Endothelial cell of umbilical vein (primary cell): ENCODE measurements around the gene SRGAP3. TPM values are rescaled to one million over a fixed set of nuclear protein-coding genes. Genes with fewer than 3 reads are reported as not detected.

Experiments used
- BruUV-seq: library from RNA; stranded (reverse); fragments of 400-500 nt; replicated peaks from 2 replicates; lab custom pipeline; 2021; lab: Mats Ljungman, UMichigan
- CTCF ChIA-PET: fragments of 300-600, 350-600 bp; sonication (Branson Sonifier 250); formaldehyde crosslinking; loops from one replicate; lab custom pipeline; 2021; ENCODE audit warnings: antibody characterized with exemption, inconsistent platforms; lab: Charles Lee
- POLR2A ChIA-PET: fragments of 300-600, 350-600 bp; sonication (Branson Sonifier 250); formaldehyde crosslinking; loops from one replicate; lab custom pipeline; 2021; ENCODE audit warnings: antibody characterized with exemption, inconsistent platforms; lab: Charles Lee
- DNase-seq: peaks from one replicate; pipeline ENCODE4 v3.0.0-alpha.2; 2011; ENCODE audit warnings: low read depth, low spot score
- FAIRE-seq: peaks from 2 replicates; lab custom pipeline; 2011; peaks lifted over from hg19 to GRCh38; lab: Jason Lieb, UNC
- H2AFZ ChIP-seq: 2 replicates; pipeline ENCODE4 v1.6.0; 2012; ENCODE audit warnings: low read depth, low read length, control low read depth, inconsistent platforms
- H3K27ac ChIP-seq: 2 replicates; pipeline ENCODE4 v1.5.1; 2011; ENCODE audit warnings: low read depth, mild to moderate bottlenecking, control low read depth, low read length, moderate library complexity; ENCODE audit not compliant: insufficient read depth
- H3K27me3 ChIP-seq, 2 experiments: 2 replicates each; pipeline versions ENCODE4 v1.6.0 to v1.6.1; 2011; ENCODE audit warnings: low read length in 2 of 2, mixed read lengths in 1 of 2; ENCODE audit not compliant: control insufficient read depth in 2 of 2, insufficient read depth in 2 of 2
- H3K36me3 ChIP-seq, 2 experiments: 2 replicates in 1 of 2; 3 replicates in 1 of 2; pipeline ENCODE4 v1.5.1; 2011; ENCODE audit warnings: low read length in 2 of 2, mild to moderate bottlenecking in 1 of 2, moderate library complexity in 1 of 2; ENCODE audit not compliant: control insufficient read depth in 2 of 2, insufficient read depth in 2 of 2; ENCODE audit errors: extremely low read depth in 1 of 2
- H3K4me1 ChIP-seq: 3 replicates; pipeline ENCODE4 v1.5.1; 2011; ENCODE audit warnings: mild to moderate bottlenecking, low read length; ENCODE audit not compliant: control insufficient read depth, insufficient read depth; ENCODE audit errors: extremely low read depth
- H3K4me2 ChIP-seq: 2 replicates; pipeline ENCODE4 v1.6.1; 2011; ENCODE audit warnings: low read length, control low read depth, mixed read lengths; ENCODE audit not compliant: insufficient read depth
- H3K4me3 ChIP-seq, 3 experiments: fragments of 200-600 bp in 1 of 3; sonication (generic), shearing (Covaris generic) in 1 of 3; replicated peaks in 1 of 3; 2 replicates each; pipeline ENCODE4 v1.5.1; 2011 to 2016; ENCODE audit warnings: control low read depth in 3 of 3, low read length in 3 of 3, mild to moderate bottlenecking in 2 of 3, inconsistent platforms in 1 of 3, low read depth in 1 of 3, moderate library complexity in 1 of 3; ENCODE audit not compliant: insufficient read depth in 1 of 3
- H3K79me2 ChIP-seq: 2 replicates; pipeline ENCODE4 v1.6.0; 2012; ENCODE audit warnings: low read length, inconsistent platforms; ENCODE audit not compliant: control insufficient read depth, insufficient read depth
- H3K9ac ChIP-seq: replicated peaks from 2 replicates; pipeline ENCODE3; 2011; ENCODE audit warnings: low read length, control low read depth; ENCODE audit not compliant: insufficient read depth; ENCODE audit errors: extremely low read depth
- H3K9me1 ChIP-seq: replicated peaks from 3 replicates; pipeline ENCODE4 v1.6.0; 2011; ENCODE audit warnings: mild to moderate bottlenecking, low read length; ENCODE audit not compliant: control insufficient read depth, insufficient read depth; ENCODE audit errors: extremely low read depth
- H3K9me3 ChIP-seq: replicated peaks from 2 replicates; pipeline ENCODE4 v1.5.1; 2012; ENCODE audit warnings: low read length, inconsistent platforms; ENCODE audit not compliant: control insufficient read depth, insufficient read depth
- H4K20me1 ChIP-seq: replicated peaks from 2 replicates; pipeline ENCODE3; 2011; ENCODE audit warnings: mild to moderate bottlenecking, low read length; ENCODE audit not compliant: control insufficient read depth, insufficient read depth; ENCODE audit errors: extremely low read depth
- EZH2 ChIP-seq: IDR thresholded peaks from 2 replicates; pipeline ENCODE4 v1.6.1; 2012; ENCODE audit warnings: borderline replicate concordance, low read depth, mild to moderate bottlenecking, moderate library complexity, low read length, inconsistent platforms; ENCODE audit not compliant: severe bottlenecking
- FOS ChIP-seq: IDR thresholded peaks from 2 replicates; pipeline ENCODE4 v1.6.1; 2011; ENCODE audit warnings: mild to moderate bottlenecking, low read length, moderate library complexity, borderline replicate concordance; ENCODE audit not compliant: insufficient read depth
- GATA2 ChIP-seq: IDR thresholded peaks from 2 replicates; pipeline ENCODE4 v1.7.0; 2011; ENCODE audit warnings: low read depth, mild to moderate bottlenecking, moderate library complexity, mixed read lengths, low read length; ENCODE audit not compliant: insufficient read length, insufficient read depth
- JUN ChIP-seq: IDR thresholded peaks from 2 replicates; pipeline ENCODE4 v1.6.1; 2011; ENCODE audit warnings: borderline replicate concordance, low read depth; ENCODE audit not compliant: insufficient read length, insufficient read depth
- MYC ChIP-seq: IDR thresholded peaks from one replicate; pipeline ENCODE4 v1.6.1; 2011; ENCODE audit warnings: mild to moderate bottlenecking, low read depth, low read length
- POLR2A ChIP-seq: IDR thresholded peaks from 2 replicates; pipeline ENCODE4 v1.6.1; 2012; ENCODE audit warnings: low read depth, mild to moderate bottlenecking, control low read depth, low read length
- POLR2AphosphoS5 ChIP-seq: IDR thresholded peaks from 2 replicates; pipeline ENCODE4 v1.6.1; 2012; ENCODE audit warnings: low read depth, mild to moderate bottlenecking, control low read depth, low read length, moderate library complexity; ENCODE audit not compliant: insufficient read depth
- dilution Hi-C: fragments of 300-500 bp; cut with MboI; formaldehyde crosslinking; loops from one replicate; pipeline ENCODE4 v1.15.0; 2019; ENCODE audit warnings: low sequenced_read_pairs; ENCODE audit not compliant: extremely low pct_ligation_motif_present
- intact Hi-C: fragments of 100-400 bp; cut with micrococcal nuclease; formaldehyde crosslinking; loops from one replicate; pipeline ENCODE4 v1.10.0; 2022
- polyA plus RNA-seq, 4 experiments: library from polyadenylated mRNA; depleted of rRNA in 3 of 4; stranded (reverse) in 3 of 4; unstranded in 1 of 4; fragments of >200 nt; gene quantifications; 2 replicates each; pipeline versions ENCODE4 v1.2.1 to v1.2.3, GENCODE V29; 2011 to 2012; ENCODE audit warnings: missing spikeins in 1 of 4
- total RNA-seq: library from RNA; stranded (reverse); gene quantifications from 2 replicates; pipeline ENCODE4 v1.2.3, GENCODE V29; 2021
- TF ChIP-seq, protein P1 (sequence below): IDR thresholded peaks from 2 replicates; pipeline ENCODE4 v1.6.1; 2011; ENCODE audit not compliant: insufficient read depth, insufficient read length
- TF ChIP-seq, protein P2 (sequence below), 2 donors: IDR thresholded peaks; 1 replicate in 1 of 2; 2 replicates in 1 of 2; pipeline ENCODE4 v1.5.1; 2011; ENCODE audit warnings: low read length in 2 of 2, mild to moderate bottlenecking in 2 of 2, moderate library complexity in 2 of 2, control low read depth in 1 of 2, inconsistent platforms in 1 of 2, low read depth in 1 of 2; ENCODE audit not compliant: insufficient read depth in 1 of 2; ENCODE audit errors: extremely low read depth in 1 of 2

SRGAP3 gene
- total and polyA plus RNA-seq, 2 donors (not counting 3 experiments of a cell fraction or from before 2014, with no cell fraction given): 0.06 TPM; not detected in 1

DNA sequence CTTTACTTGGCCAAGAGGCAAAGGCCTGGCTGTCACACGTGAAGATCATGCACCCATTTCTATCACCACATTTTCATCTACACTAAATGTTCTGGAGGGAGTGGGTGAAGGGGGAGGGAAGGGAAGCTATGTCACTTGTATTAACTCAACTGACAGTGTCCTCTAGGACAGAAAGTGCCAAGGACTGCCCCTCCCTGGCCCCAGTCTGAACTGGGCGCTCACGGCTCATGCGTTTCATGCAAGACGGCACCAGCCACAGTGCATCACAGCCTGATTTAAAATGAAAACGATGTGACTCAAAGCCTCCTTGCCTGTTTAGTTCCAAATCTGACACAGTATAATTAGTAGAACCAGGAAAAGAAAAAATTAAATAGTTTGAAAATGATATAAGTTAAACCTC, 265.4 kb downstream of the SRGAP3 start:
- Histone ChIP-seq H3K4me3 (no peak overlapping the region), H3K27me3 (peaks cover 0 to 4% of the 10 kb centered on the region in 2 experiments), H3K9me3 (no peaks in the 10 kb centered on the region), H3K4me1 (no peaks in the 10 kb centered on the region), H4K20me1 (no peaks in the 10 kb centered on the region), H3K79me2 (no peaks in the 10 kb centered on the region), H3K36me3 (no peaks in the 10 kb centered on the region), H2AFZ (no peak overlapping the region), H3K27ac (no peak overlapping the region), H3K9me1 (no peaks in the 10 kb centered on the region), H3K4me2 (no peak overlapping the region), H3K9ac (no peak overlapping the region)
- DNase-seq (no peak), FAIRE-seq (no peak)
- POLR2A ChIA-PET: no interaction called here
- CTCF ChIA-PET: no interaction called here
- TF ChIP-seq FOS: no peak
- TF ChIP-seq GATA2: no peak
- TF ChIP-seq, protein P1, sequence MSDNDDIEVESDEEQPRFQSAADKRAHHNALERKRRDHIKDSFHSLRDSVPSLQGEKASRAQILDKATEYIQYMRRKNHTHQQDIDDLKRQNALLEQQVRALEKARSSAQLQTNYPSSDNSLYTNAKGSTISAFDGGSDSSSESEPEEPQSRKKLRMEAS: no peak
- TF ChIP-seq, protein P2, sequence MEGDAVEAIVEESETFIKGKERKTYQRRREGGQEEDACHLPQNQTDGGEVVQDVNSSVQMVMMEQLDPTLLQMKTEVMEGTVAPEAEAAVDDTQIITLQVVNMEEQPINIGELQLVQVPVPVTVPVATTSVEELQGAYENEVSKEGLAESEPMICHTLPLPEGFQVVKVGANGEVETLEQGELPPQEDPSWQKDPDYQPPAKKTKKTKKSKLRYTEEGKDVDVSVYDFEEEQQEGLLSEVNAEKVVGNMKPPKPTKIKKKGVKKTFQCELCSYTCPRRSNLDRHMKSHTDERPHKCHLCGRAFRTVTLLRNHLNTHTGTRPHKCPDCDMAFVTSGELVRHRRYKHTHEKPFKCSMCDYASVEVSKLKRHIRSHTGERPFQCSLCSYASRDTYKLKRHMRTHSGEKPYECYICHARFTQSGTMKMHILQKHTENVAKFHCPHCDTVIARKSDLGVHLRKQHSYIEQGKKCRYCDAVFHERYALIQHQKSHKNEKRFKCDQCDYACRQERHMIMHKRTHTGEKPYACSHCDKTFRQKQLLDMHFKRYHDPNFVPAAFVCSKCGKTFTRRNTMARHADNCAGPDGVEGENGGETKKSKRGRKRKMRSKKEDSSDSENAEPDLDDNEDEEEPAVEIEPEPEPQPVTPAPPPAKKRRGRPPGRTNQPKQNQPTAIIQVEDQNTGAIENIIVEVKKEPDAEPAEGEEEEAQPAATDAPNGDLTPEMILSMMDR (IDR thresholded peaks at IDR 0.05; ENCODE audit: extremely low read depth in 1 of 2, insufficient read depth in 1 of 2, low read depth in 1 of 2, low read length in 2 of 2): no peak
- no peak for TF ChIP-seq JUN
- TF ChIP-seq POLR2A: no peak
- no peak for TF ChIP-seq EZH2
- no peak for TF ChIP-seq POLR2AphosphoS5
- no peak for TF ChIP-seq MYC
- no TSS peak for BruUV-seq
- dilution Hi-C loops: no loop called here
- intact Hi-C loops: no loop called here
